NCI-H524 treated with DMSO at 0.1 percent for 48 hours (cell line): ENCODE measurements around the gene KRT16.
"Not testable (repeated sequence)": the region's sequence is repeated elsewhere in the genome, so short reads cannot be mapped to it uniquely, and the experiment has no call there.

ENCODE experiments used
- DNase-seq: peaks from one replicate; lab custom pipeline; 2025; lab: John Stamatoyannopoulos, UW

Gene KRT16

GRCh38 chr17:41647940-41648410 lies 35.4 kb upstream of the KRT16 start:
- peak; percentile 19 for DNase-seq

- DNase-seq = no peak
Measured at GRCh38 chr17:41647038-41647813, 34.7 kb upstream of the KRT16 start.

GRCh38 chr17:41642252-41643156 lies 29.9 kb upstream of the KRT16 start:
- DNase-seq = no peak

- not testable (repeated sequence) for DNase-seq
Measured at GRCh38 chr17:41640596-41640995, 28.0 kb upstream of the KRT16 start.

- no peak for DNase-seq
Measured at GRCh38 chr17:41639492-41640473, 27.2 kb upstream of the KRT16 start.

GRCh38 chr17:41638941-41639340 lies 26.4 kb upstream of the KRT16 start:
- no peak for DNase-seq

- DNase-seq = no peak
Measured at GRCh38 chr17:41638194-41638593, 25.6 kb upstream of the KRT16 start.

GRCh38 chr17:41636652-41637051 lies 24.1 kb upstream of the KRT16 start:
- DNase-seq = no peak

GRCh38 chr17:41635121-41636097 lies 22.8 kb upstream of the KRT16 start:
- no peak for DNase-seq

GRCh38 chr17:41634639-41635038 lies 22.1 kb upstream of the KRT16 start:
- DNase-seq = no peak

GRCh38 chr17:41633556-41634199 lies 21.1 kb upstream of the KRT16 start:
- no peak for DNase-seq

GRCh38 chr17:41632482-41633105 lies 20.0 kb upstream of the KRT16 start:
- no peak for DNase-seq

- DNase-seq = no peak
Measured at GRCh38 chr17:41631898-41632285, 19.3 kb upstream of the KRT16 start.

GRCh38 chr17:41631025-41631897 lies 18.7 kb upstream of the KRT16 start:
- no peak for DNase-seq

- no peak for DNase-seq
Measured at GRCh38 chr17:41629826-41630670, 17.5 kb upstream of the KRT16 start.

- no peak for DNase-seq
Measured at GRCh38 chr17:41629316-41629715, 16.7 kb upstream of the KRT16 start.

- DNase-seq = not testable (repeated sequence)
Measured at GRCh38 chr17:41628621-41629255, 16.2 kb upstream of the KRT16 start.
